Keratinocyte (primary cell): ENCODE data around the gene MPZL2. TPM values are rescaled to one million over a fixed set of nuclear protein-coding genes. Genes with fewer than 3 reads are reported as not detected.
A peak's percentile ranks its signal among the peaks of the same experiment; 100 is the strongest.

Experiments
- DNase-seq: peaks from one replicate; pipeline ENCODE4 v3.0.0-alpha.2; 2011; ENCODE audit warnings: low read depth, missing footprints, low spot score
- FAIRE-seq: peaks from 2 replicates; lab custom pipeline; 2011; peaks lifted over from hg19 to GRCh38; lab: Jason Lieb, UNC
- H2AFZ ChIP-seq: 2 replicates; pipeline ENCODE4 v1.6.0; 2012; ENCODE audit warnings: low read length, control low read depth, inconsistent platforms; ENCODE audit not compliant: control insufficient read depth
- H3K27ac ChIP-seq: 2 replicates; pipeline ENCODE4 v1.5.1; 2011; ENCODE audit warnings: low read length; ENCODE audit not compliant: control insufficient read depth, insufficient read depth
- H3K27me3 ChIP-seq: 3 replicates; pipeline ENCODE4 v1.6.0; 2011; ENCODE audit warnings: low read length; ENCODE audit not compliant: control insufficient read depth, insufficient read depth; ENCODE audit errors: extremely low read depth
- H3K36me3 ChIP-seq, 2 experiments: 2 replicates in 1 of 2; 3 replicates in 1 of 2; pipeline ENCODE4 v1.5.1; 2011; ENCODE audit warnings: low read length in 2 of 2, mild to moderate bottlenecking in 1 of 2; ENCODE audit not compliant: control insufficient read depth in 2 of 2, insufficient read depth in 2 of 2; ENCODE audit errors: extremely low read depth in 1 of 2
- H3K4me1 ChIP-seq: 3 replicates; pipeline ENCODE4 v1.5.1; 2011; ENCODE audit warnings: low read length; ENCODE audit not compliant: control insufficient read depth, insufficient read depth; ENCODE audit errors: extremely low read depth
- H3K4me2 ChIP-seq: 3 replicates; pipeline ENCODE4 v1.6.0; 2011; ENCODE audit warnings: low read depth, low read length; ENCODE audit not compliant: control insufficient read depth, insufficient read depth; ENCODE audit errors: extremely low read depth
- H3K4me3 ChIP-seq, 3 experiments: fragments of 200-600 bp in 1 of 3; sonication (generic) in 1 of 3; 2 replicates in 2 of 3; 3 replicates in 1 of 3; pipeline ENCODE4 v1.5.1; 2011 to 2016; ENCODE audit warnings: low read length in 3 of 3, mild to moderate bottlenecking in 3 of 3, control low read depth in 2 of 3, inconsistent platforms in 1 of 3, low read depth in 1 of 3, mixed read lengths in 1 of 3, mixed run types in 1 of 3, moderate library complexity in 1 of 3; ENCODE audit not compliant: control insufficient read depth in 2 of 3, insufficient read depth in 2 of 3; ENCODE audit errors: extremely low read depth in 1 of 3
- H3K79me2 ChIP-seq: 2 replicates; pipeline ENCODE4 v1.6.0; 2012; ENCODE audit warnings: low read length; ENCODE audit not compliant: control insufficient read depth, insufficient read depth
- H3K9ac ChIP-seq: 3 replicates; pipeline ENCODE4 v1.6.0; 2011; ENCODE audit warnings: low read length; ENCODE audit not compliant: control insufficient read depth, insufficient read depth; ENCODE audit errors: extremely low read depth
- H3K9me1 ChIP-seq: 3 replicates; pipeline ENCODE4 v1.6.0; 2011; ENCODE audit warnings: low read length; ENCODE audit not compliant: control insufficient read depth, insufficient read depth; ENCODE audit errors: extremely low read depth
- H3K9me3 ChIP-seq: 2 replicates; pipeline ENCODE4 v1.5.1; 2012; ENCODE audit warnings: low read depth, low read length; ENCODE audit not compliant: control insufficient read depth
- H4K20me1 ChIP-seq: 3 replicates; pipeline ENCODE4 v1.6.0; 2011; ENCODE audit warnings: low read length; ENCODE audit not compliant: control insufficient read depth, insufficient read depth; ENCODE audit errors: extremely low read depth
- EZH2 ChIP-seq: IDR thresholded peaks from one replicate; pipeline ENCODE4 v1.6.1; 2012; ENCODE audit warnings: inconsistent platforms, mild to moderate bottlenecking, low read length, moderate library complexity
- dilution Hi-C: fragments of 300-500 bp; cut with MboI; formaldehyde crosslinking; loops from one replicate; pipeline ENCODE4 v1.7.0; 2020; ENCODE audit warnings: low sequenced_read_pairs; ENCODE audit not compliant: extremely low pct_ligation_motif_present
- polyA plus RNA-seq, 5 experiments: library from polyadenylated mRNA; depleted of rRNA in 3 of 5; stranded (reverse) in 3 of 5; stranded (forward) in 1 of 5; unstranded in 1 of 5; fragments of >200 nt; gene quantifications; 1 replicate in 1 of 5; 2 replicates in 3 of 5; 3 replicates in 1 of 5; pipeline versions ENCODE4 v1.2.1 to v1.2.3, GENCODE V29; 2011 to 2012; ENCODE audit warnings: missing spikeins in 2 of 5, low read depth in 1 of 5, low replicate concordance in 1 of 5
- TF ChIP-seq, protein P1 (sequence below), 3 experiments: IDR thresholded peaks in 1 of 3; conservative IDR thresholded peaks in 1 of 3; optimal IDR thresholded peaks in 1 of 3; 2 replicates in 2 of 3; 3 replicates in 1 of 3; pipeline versions ENCODE3 to v1.5.1; 2011; ENCODE audit warnings: low read length in 3 of 3, mild to moderate bottlenecking in 3 of 3, moderate library complexity in 2 of 3, control low read depth in 1 of 3, inconsistent platforms in 1 of 3; ENCODE audit not compliant: insufficient read depth in 2 of 3; ENCODE audit errors: extremely low read depth in 1 of 3

MPZL2 gene
- polyA plus RNA-seq, 1 donor (not counting 4 experiments of a cell fraction or from before 2014, with no cell fraction given): 225 TPM

- FAIRE-seq: no peak
- Histone ChIP-seq H3K4me1 (peaks cover 30% of the 10 kb centered on the region), H4K20me1 (no peaks in the 10 kb centered on the region), H3K4me2 (no peak overlapping the region), H3K9ac (no peak overlapping the region), H2AFZ (peak overlapping the region; percentile 11), H3K27me3 (no peaks in the 10 kb centered on the region), H3K4me3 (no peak overlapping the region), H3K9me1 (no peaks in the 10 kb centered on the region), H3K9me3 (no peaks in the 10 kb centered on the region), H3K79me2 (no peaks in the 10 kb centered on the region), H3K36me3 (no peaks in the 10 kb centered on the region), H3K27ac (no peak overlapping the region)
- TF ChIP-seq, protein P1, sequence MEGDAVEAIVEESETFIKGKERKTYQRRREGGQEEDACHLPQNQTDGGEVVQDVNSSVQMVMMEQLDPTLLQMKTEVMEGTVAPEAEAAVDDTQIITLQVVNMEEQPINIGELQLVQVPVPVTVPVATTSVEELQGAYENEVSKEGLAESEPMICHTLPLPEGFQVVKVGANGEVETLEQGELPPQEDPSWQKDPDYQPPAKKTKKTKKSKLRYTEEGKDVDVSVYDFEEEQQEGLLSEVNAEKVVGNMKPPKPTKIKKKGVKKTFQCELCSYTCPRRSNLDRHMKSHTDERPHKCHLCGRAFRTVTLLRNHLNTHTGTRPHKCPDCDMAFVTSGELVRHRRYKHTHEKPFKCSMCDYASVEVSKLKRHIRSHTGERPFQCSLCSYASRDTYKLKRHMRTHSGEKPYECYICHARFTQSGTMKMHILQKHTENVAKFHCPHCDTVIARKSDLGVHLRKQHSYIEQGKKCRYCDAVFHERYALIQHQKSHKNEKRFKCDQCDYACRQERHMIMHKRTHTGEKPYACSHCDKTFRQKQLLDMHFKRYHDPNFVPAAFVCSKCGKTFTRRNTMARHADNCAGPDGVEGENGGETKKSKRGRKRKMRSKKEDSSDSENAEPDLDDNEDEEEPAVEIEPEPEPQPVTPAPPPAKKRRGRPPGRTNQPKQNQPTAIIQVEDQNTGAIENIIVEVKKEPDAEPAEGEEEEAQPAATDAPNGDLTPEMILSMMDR (optimal IDR thresholded peaks at IDR 0.05 in 1 of 3, IDR thresholded peaks at IDR 0.05 in 1 of 3, conservative IDR thresholded peaks at IDR 0.05 in 1 of 3; ENCODE audit: extremely low read depth in 1 of 3, insufficient read depth in 2 of 3, low read length in 3 of 3): no peak
- no peak for TF ChIP-seq EZH2
- DNase-seq: no peak
- dilution Hi-C loops: no loop called here
Observed at GRCh38 chr11:118281284-118281683, 17.2 kb upstream of the MPZL2 start.

- Histone ChIP-seq H3K27ac (peak overlapping the region; percentile 62), H4K20me1 (no peaks in the 10 kb centered on the region), H3K4me1 (peaks cover 56% of the 10 kb centered on the region), H3K4me2 (peak overlapping the region; percentile 73), H3K79me2 (no peaks in the 10 kb centered on the region), H3K36me3 (no peaks in the 10 kb centered on the region), H3K4me3 (peak overlapping the region in 1 of 3 experiments; percentile 16), H3K9me1 (no peaks in the 10 kb centered on the region), H3K27me3 (no peaks in the 10 kb centered on the region), H3K9ac (no peak overlapping the region), H3K9me3 (no peaks in the 10 kb centered on the region), H2AFZ (no peak overlapping the region)
- dilution Hi-C loops: no loop called here
- FAIRE-seq (peak; percentile 95), DNase-seq (peak; percentile 62)
- TF ChIP-seq, protein P1 (optimal IDR thresholded peaks at IDR 0.05 in 1 of 3, IDR thresholded peaks at IDR 0.05 in 1 of 3, conservative IDR thresholded peaks at IDR 0.05 in 1 of 3; ENCODE audit: extremely low read depth in 1 of 3, insufficient read depth in 2 of 3, low read length in 3 of 3): no peak
Observed at GRCh38 chr11:118277312-118277711, 13.2 kb upstream of the MPZL2 start.
